Measurements from ENCODE around the gene SHLD1.
A peak's percentile ranks its signal among the peaks of the same experiment; 100 is the strongest.
"Not testable (repeated sequence)": the region's sequence is repeated elsewhere in the genome, so short reads cannot be mapped to it uniquely, and the experiment has no call there.

The SHLD1 gene

GRCh38 chr20:5748246-5748645, 2.0 kb upstream of the SHLD1 start:
- H3K27me3 Mint-ChIP-seq, result peaks cover 8% of the 10 kb centered on the region
- ATAC-seq (ENCODE audit: low read depth), result no peak
- no peak overlapping the region for H3K4me3 Mint-ChIP-seq
- no peaks in the 10 kb centered on the region for H3K9me3 Mint-ChIP-seq
- peaks cover 4% of the 10 kb centered on the region for H3K36me3 Mint-ChIP-seq
- DNase-seq (ENCODE audit: low spot score in 2 of 2), result no peak
- H3K4me1 Mint-ChIP-seq, result peaks cover 8% of the 10 kb centered on the region
- no peak overlapping the region for H3K27ac Mint-ChIP-seq

DNA sequence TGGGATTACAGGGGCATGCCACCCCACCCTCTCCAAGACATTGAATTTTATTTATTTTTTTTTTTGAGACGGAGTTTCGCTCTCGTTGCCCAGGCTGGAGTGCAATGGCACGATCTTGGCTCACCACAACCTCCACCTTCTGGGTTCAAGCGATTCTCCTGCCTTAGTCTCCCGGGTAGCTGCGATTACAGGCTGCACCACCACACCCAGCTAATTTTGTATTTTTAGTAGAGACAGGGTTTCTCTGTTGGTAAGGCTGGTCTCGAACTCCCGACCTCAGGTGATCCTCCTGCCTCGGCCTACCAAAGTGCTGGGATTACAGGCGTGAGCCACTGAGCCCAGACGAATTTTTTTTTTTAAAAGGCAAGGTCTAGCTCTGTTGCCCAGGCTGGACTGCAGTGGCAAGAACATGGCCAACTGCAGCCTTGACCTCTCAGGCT, 669 bp upstream of the SHLD1 start:
- H3K9me3 Mint-ChIP-seq; H3K27ac Mint-ChIP-seq; DNase-seq (ENCODE audit: low spot score in 2 of 2); ATAC-seq (ENCODE audit: low read depth); H3K36me3 Mint-ChIP-seq; H3K27me3 Mint-ChIP-seq; H3K4me3 Mint-ChIP-seq: not testable (repeated sequence)
- peaks cover 11% of the 10 kb centered on the region for H3K4me1 Mint-ChIP-seq

DNA sequence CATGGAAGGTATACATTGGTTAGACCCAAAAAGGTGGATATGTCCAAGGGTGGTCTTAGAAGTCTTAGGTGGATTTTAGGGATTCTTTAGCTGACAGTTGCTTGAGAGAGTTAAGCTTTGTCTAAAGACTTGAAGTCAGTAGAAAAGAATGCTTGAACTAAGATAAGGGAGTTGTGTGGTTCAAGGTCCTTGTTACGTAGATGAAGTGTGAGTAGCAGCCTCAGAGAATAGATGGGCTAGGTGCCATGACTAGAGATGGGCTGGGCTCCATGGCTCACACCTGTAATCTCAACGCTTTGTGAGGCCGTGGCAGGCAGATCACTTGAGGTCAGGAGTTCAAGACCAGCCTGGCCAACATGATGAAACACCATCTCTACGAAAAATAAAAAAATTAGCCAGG, 1.7 kb downstream of the SHLD1 start:
- peaks cover 16% of the 10 kb centered on the region for H3K4me1 Mint-ChIP-seq
- peaks cover 11% of the 10 kb centered on the region for H3K36me3 Mint-ChIP-seq
- H3K9me3 Mint-ChIP-seq, result no peaks in the 10 kb centered on the region
- no peak for ATAC-seq (ENCODE audit: low read depth)
- no peak for DNase-seq (ENCODE audit: low spot score in 2 of 2)
- H3K27me3 Mint-ChIP-seq, result no peaks in the 10 kb centered on the region
- H3K4me3 Mint-ChIP-seq, result peak overlapping the region; percentile 34
- H3K27ac Mint-ChIP-seq, result no peak overlapping the region

DNA sequence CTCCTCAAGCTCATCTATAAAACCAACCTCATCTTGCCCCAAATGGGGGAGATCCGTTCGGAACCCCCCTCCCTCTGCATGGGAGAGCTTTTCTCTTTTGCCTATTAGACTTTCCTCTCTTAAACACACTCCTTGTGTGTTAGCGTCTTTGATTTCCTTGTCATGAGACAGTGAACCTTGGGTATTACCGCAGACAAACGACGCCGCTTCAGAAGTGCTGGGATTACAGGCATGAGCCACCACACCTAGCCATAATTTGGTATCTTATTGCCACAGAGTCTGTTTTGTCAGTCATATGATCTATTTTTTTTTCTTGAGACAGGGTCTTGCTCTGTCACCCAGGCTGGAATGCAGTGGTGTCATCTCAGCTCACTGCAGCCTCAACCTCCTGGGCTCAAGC, 3.6 kb downstream of the SHLD1 start:
- ATAC-seq (ENCODE audit: low read depth) (no peak), DNase-seq (ENCODE audit: low spot score in 2 of 2) (no peak)
- Mint-ChIP-seq H3K9me3 (no peaks in the 10 kb centered on the region), H3K27me3 (no peaks in the 10 kb centered on the region), H3K4me1 (peaks cover 22% of the 10 kb centered on the region), H3K27ac (no peak overlapping the region), H3K4me3 (no peak overlapping the region), H3K36me3 (peaks cover 22% of the 10 kb centered on the region)

DNA sequence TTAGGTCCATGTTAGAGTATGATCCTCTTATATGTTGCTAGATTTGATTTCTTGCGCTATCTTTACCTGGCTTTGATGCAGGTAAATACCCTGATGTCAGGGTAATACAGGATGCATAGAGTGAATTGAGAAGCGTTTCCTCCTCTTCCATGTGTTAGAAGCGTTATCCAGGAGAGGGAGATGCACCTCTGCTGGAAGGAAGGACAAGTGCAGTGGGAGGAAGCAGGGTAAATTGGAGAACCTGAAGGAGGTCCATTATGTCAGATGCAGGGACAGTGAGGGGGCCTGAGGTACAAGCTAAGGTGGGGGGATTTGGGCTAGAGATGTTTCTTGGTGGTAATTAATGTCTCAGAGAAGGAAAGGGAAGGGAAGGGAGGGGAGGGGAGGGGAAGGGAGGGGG, 7.7 kb downstream of the SHLD1 start:
- no peak overlapping the region for H3K27ac Mint-ChIP-seq
- no peak for DNase-seq (ENCODE audit: low spot score in 2 of 2)
- peaks cover 29% of the 10 kb centered on the region for H3K36me3 Mint-ChIP-seq

DNA sequence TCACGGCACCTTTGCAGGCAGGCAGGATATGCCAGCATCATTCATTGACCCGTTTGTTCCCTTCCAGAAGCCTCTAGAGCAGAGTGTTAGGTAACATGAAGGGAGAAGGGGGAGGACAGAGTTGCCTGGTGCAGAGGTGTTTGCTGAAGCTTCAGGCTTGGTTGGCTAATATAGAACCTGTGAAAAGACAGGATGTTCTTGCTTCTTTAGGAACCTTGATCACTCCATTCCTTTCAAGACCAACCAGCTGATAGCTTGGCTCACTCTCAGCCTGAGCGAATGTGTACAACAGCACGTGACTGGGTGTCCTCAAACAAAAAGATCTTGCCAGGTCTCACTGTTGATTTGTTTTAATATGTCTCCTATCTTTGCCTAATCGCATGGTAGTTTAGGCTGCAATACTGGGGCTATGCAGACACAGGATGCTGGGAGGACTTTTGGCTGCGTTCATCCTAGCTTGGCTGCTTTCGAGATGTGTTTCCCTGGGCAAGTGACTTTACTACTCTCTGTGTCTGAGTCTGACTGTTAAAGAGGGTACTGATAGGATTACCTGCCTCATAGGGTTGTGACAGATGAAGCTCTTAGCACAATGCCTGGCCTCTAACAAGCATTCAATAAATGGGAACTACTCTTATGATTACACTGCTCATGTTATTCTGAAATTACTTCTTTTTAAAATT, 16.0 kb downstream of the SHLD1 start:
- ATAC-seq (ENCODE audit: low read depth), result no peak
- no peaks in the 10 kb centered on the region for H3K27me3 Mint-ChIP-seq

More for the DNA sequence above, 7.7 kb downstream of the SHLD1 start:
- H3K4me3 Mint-ChIP-seq, result no peak overlapping the region
- ATAC-seq (ENCODE audit: low read depth), result no peak
- peaks cover 30% of the 10 kb centered on the region for H3K4me1 Mint-ChIP-seq
- no peaks in the 10 kb centered on the region for H3K27me3 Mint-ChIP-seq
- H3K9me3 Mint-ChIP-seq, result no peaks in the 10 kb centered on the region

DNA sequence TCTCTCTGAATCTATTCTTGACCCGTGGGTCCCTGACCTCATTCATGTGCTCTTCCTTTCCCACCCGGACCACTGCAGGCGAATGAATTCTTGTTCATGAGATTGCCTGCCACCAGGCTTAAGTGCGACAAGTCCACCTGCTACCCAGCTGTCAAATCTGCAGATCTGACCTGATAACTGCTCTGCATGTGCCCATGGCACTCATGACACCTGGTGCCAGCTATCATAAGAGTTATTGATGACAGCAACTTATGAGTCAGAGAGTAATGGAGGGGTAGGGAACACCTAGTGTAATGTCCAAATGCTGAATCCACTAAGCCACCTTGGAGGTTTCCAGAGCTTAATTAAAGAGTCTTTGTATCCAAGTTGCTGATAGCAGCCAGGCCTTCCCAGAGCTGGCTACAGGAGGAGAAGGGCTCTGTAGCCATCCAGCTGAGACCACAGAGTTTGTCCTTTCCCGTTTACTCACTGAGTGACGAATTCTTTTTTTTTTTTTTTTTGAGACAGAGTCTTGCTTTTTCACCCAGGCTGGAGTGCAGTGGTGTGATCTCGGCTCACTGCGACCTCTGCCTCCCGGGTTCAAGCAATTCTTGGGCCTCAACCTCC, 17.4 kb downstream of the SHLD1 start:
- DNase-seq (ENCODE audit: low spot score in 2 of 2) (no peak), ATAC-seq (ENCODE audit: low read depth) (no peak)
- Mint-ChIP-seq H3K4me3 (no peak overlapping the region), H3K27me3 (no peaks in the 10 kb centered on the region), H3K36me3 (peaks cover 15% of the 10 kb centered on the region), H3K4me1 (peaks cover 47% of the 10 kb centered on the region), H3K27ac (peak overlapping the region; percentile 82), H3K9me3 (no peaks in the 10 kb centered on the region)

More for the DNA sequence above, 16.0 kb downstream of the SHLD1 start:
- Mint-ChIP-seq H3K36me3 (peaks cover 11% of the 10 kb centered on the region), H3K9me3 (no peaks in the 10 kb centered on the region), H3K4me3 (no peak overlapping the region), H3K27ac (no peak overlapping the region), H3K4me1 (peaks cover 46% of the 10 kb centered on the region)
- DNase-seq (ENCODE audit: low spot score in 2 of 2), result no peak

DNA sequence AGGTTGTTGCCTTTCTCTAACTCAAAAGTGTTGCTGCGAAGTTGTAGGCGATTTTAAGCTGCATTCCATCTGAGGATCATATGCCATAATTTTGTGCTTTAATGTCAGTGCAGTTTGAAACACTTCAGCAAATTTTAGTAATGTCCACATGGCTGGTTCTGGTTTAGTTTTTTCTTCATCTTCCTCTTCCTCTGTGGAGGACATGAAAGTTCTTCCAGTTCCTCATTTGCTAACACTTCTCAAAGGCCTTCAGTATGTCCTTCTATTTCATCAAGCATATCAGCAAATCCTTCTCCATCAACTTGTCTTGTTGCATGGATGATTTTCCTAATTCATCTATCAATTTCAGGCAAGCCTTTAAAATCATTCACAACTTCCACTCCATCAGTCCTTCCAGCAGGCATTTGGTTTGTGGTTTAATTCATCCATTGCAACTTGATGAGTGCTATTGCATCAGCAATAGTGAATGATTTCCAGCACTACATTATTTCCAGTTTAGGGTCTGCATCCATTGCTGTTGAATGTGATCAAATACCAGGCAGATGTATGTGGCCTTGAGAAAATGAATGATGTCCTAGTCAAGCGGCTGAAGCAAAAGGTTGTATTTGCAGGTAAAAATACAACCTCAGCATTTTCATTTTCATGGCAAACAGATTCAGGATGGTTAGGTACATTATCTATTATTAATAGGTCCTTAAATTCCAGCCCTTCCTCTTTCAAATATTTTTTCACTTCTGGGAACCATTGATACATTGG, 20.2 kb downstream of the SHLD1 start:
- peaks cover 44% of the 10 kb centered on the region for H3K4me1 Mint-ChIP-seq
- peak overlapping the region; percentile 88 for H3K27ac Mint-ChIP-seq
- peaks cover 31% of the 10 kb centered on the region for H3K36me3 Mint-ChIP-seq
- no peaks in the 10 kb centered on the region for H3K27me3 Mint-ChIP-seq
- DNase-seq (ENCODE audit: low spot score in 2 of 2), result no peak
- ATAC-seq (ENCODE audit: low read depth), result peak; percentile 71
- H3K4me3 Mint-ChIP-seq, result peak overlapping the region; percentile 32
- no peaks in the 10 kb centered on the region for H3K9me3 Mint-ChIP-seq

GRCh38 chr20:5770987-5771318, 20.8 kb downstream of the SHLD1 start:
- Mint-ChIP-seq H3K4me1 (peaks cover 42% of the 10 kb centered on the region), H3K9me3 (no peaks in the 10 kb centered on the region), H3K27ac (peak overlapping the region; percentile 88), H3K36me3 (peaks cover 34% of the 10 kb centered on the region), H3K4me3 (peak overlapping the region; percentile 32), H3K27me3 (no peaks in the 10 kb centered on the region)
- ATAC-seq (ENCODE audit: low read depth), result peak; percentile 83
- no peak for DNase-seq (ENCODE audit: low spot score in 2 of 2)

DNA sequence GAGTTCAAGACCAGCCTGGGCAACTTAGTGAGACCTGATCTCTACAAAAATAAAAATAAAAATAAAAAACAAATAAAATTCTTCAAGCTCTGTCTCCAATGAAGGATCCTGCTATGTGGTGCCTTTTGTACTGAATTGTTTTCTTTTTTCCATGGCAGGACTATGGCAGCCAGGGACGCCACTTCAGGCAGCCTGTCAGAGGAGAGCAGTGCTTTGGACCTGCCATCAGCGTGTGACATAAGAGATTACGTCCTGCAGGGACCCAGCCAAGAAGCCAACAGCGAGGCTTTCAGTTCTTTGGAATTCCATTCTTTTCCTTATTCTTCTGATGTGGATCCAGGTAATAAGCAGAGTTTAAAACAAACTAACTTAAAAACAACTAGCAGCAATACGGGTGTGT, 22.5 kb downstream of the SHLD1 start:
- no peaks in the 10 kb centered on the region for H3K9me3 Mint-ChIP-seq
- ATAC-seq (ENCODE audit: low read depth) (no peak), DNase-seq (ENCODE audit: low spot score in 2 of 2) (no peak)
- H3K36me3 Mint-ChIP-seq, result peaks cover 28% of the 10 kb centered on the region
- H3K27me3 Mint-ChIP-seq, result no peaks in the 10 kb centered on the region
- H3K4me1 Mint-ChIP-seq, result peaks cover 29% of the 10 kb centered on the region
- H3K4me3 Mint-ChIP-seq, result no peak overlapping the region
- peak overlapping the region; percentile 88 for H3K27ac Mint-ChIP-seq

- ATAC-seq (ENCODE audit: low read depth) (no peak), DNase-seq (ENCODE audit: low spot score in 2 of 2) (no peak)
- Mint-ChIP-seq H3K4me3 (no peak overlapping the region), H3K9me3 (no peaks in the 10 kb centered on the region), H3K27ac (no peak overlapping the region), H3K36me3 (peaks cover 26% of the 10 kb centered on the region), H3K27me3 (no peaks in the 10 kb centered on the region), H3K4me1 (peaks cover 26% of the 10 kb centered on the region)
Measured at GRCh38 chr20:5773589-5773988, 23.4 kb downstream of the SHLD1 start.

DNA sequence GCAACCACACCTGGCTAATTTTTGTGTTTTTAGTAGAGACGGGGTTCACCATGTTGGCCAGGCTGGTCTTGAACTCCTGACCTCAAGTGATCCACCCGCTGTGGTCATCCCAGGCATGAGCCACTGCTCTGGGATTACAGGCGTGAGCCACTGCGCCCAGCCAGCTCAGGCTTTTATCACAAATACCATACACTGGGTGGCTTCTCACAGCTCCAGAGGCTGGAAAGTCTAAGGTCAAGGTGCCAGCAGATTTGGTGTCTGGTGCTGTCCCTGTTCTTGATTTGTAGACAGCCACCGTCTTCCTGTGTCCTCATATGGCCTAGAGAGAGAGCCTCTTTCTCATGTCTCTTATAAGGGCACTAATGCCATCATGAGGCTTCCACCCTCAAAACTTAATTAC, 25.9 kb downstream of the SHLD1 start:
- H3K4me1 Mint-ChIP-seq, result peaks cover 17% of the 10 kb centered on the region
- H3K4me3 Mint-ChIP-seq, result no peak overlapping the region
- H3K27ac Mint-ChIP-seq, result no peak overlapping the region
- no peaks in the 10 kb centered on the region for H3K27me3 Mint-ChIP-seq
- peaks cover 34% of the 10 kb centered on the region for H3K36me3 Mint-ChIP-seq
- no peak for ATAC-seq (ENCODE audit: low read depth)
- DNase-seq (ENCODE audit: low spot score in 2 of 2), result no peak
- no peaks in the 10 kb centered on the region for H3K9me3 Mint-ChIP-seq

DNA sequence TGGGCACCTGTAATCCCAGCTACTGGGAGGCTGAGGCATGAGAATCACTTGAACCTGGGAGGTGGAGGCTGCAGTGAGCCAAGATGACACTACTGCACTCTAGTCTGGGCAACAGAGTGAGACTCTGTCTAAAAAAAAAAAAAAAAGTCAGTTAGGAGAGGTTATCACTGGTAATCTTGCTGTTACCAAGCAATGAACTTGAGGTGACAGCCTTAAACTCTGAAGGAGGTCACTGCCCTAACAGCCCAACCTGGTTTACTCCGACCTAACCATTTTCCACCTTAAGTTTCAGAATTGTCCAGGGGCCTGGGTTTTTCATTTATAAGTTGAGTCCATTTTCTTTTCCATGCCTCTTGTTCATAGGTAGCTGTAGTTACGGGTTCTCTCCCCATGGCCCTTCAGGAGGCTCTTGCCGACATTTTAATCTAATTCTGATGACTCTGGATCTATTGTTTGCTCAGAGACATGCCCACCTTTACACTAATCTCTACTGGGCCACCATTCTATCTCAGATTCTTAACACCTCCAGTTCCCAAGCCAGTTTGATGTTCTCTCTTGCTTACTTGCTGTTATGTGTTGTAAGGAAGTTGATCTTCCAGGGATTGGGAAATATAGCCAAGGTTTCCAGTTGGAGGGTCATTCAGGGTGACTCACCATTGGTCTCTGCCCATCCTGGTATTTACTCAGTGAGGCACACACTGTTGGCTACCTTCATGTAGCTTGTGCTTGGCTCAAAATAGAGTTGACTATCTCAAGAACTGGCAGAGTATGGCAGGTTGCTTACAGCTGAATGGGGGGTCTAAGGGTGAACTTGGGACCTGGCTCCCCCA, 29.1 kb downstream of the SHLD1 start:
- no peak for ATAC-seq (ENCODE audit: low read depth)
- H3K4me1 Mint-ChIP-seq, result peaks cover 10% of the 10 kb centered on the region
- no peak for DNase-seq (ENCODE audit: low spot score in 2 of 2)

DNA sequence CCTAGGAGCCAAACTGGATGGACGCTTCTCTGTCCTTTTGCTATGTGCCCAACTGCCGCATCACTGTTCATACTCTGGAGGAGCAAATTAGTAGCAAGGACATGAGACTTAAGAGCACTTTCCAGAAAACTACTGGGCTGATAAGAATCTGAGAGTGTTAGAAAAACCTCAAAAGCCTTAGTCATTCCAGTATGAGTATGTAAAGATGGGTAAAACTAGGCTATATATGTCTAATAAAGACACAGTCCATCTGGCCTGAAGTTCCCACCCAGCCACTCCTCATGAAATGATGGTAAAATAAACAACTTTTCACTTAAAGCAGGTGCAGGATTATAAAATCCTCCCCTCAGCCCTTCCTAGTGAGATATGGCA, 30.6 kb downstream of the SHLD1 start:
- no peak for ATAC-seq (ENCODE audit: low read depth)
- DNase-seq (ENCODE audit: low spot score in 2 of 2), result no peak
- no peaks in the 10 kb centered on the region for H3K9me3 Mint-ChIP-seq
- no peaks in the 10 kb centered on the region for H3K27me3 Mint-ChIP-seq
- H3K4me3 Mint-ChIP-seq, result no peak overlapping the region
- no peak overlapping the region for H3K27ac Mint-ChIP-seq
- peaks cover 4% of the 10 kb centered on the region for H3K4me1 Mint-ChIP-seq
- peaks cover 15% of the 10 kb centered on the region for H3K36me3 Mint-ChIP-seq

More for the DNA sequence above, 29.1 kb downstream of the SHLD1 start:
- Mint-ChIP-seq H3K9me3 (no peaks in the 10 kb centered on the region), H3K27ac (no peak overlapping the region), H3K27me3 (no peaks in the 10 kb centered on the region), H3K36me3 (peaks cover 24% of the 10 kb centered on the region), H3K4me3 (no peak overlapping the region)

Data from memory B cell (primary cell).